Keratinocyte (primary cell): Measurements from ENCODE around the gene ZEB2.

Source experiments
- CTCF ChIP-seq, 3 experiments: IDR thresholded peaks in 1 of 3; conservative IDR thresholded peaks in 1 of 3; optimal IDR thresholded peaks in 1 of 3; 2 replicates in 2 of 3; 3 replicates in 1 of 3; pipeline versions ENCODE3 to v1.5.1; 2011; ENCODE audit warnings: low read length in 3 of 3, mild to moderate bottlenecking in 3 of 3, moderate library complexity in 2 of 3, control low read depth in 1 of 3, inconsistent platforms in 1 of 3; ENCODE audit not compliant: insufficient read depth in 2 of 3; ENCODE audit errors: extremely low read depth in 1 of 3
- EZH2 ChIP-seq: IDR thresholded peaks from one replicate; pipeline ENCODE4 v1.6.1; 2012; ENCODE audit warnings: inconsistent platforms, mild to moderate bottlenecking, low read length, moderate library complexity

GRCh38 chr2:144411473-144411872 lies 108.4 kb downstream of the ZEB2 start:
- TF ChIP-seq CTCF (optimal IDR thresholded peaks at IDR 0.05 in 1 of 3, IDR thresholded peaks at IDR 0.05 in 1 of 3, conservative IDR thresholded peaks at IDR 0.05 in 1 of 3; ENCODE audit: extremely low read depth in 1 of 3, insufficient read depth in 2 of 3, low read length in 3 of 3) (no peak), EZH2 (no peak)
